CD4-positive, alpha-beta memory T cell (primary cell): Measurements from ENCODE around the gene RAB1A. TPM values are rescaled to one million over a fixed set of nuclear protein-coding genes. Genes with fewer than 3 reads are reported as not detected.

Experiments
- CTCF ChIA-PET: fragments of 350-600 bp; sonication (Branson Sonifier 250); formaldehyde crosslinking; loops from one replicate; lab custom pipeline; 2021; ENCODE audit warnings: inconsistent platforms; ENCODE audit not compliant: partially characterized antibody; lab: Charles Lee
- POLR2A ChIA-PET: fragments of 350-600 bp; sonication (Branson Sonifier 250); formaldehyde crosslinking; loops from one replicate; lab custom pipeline; 2021; ENCODE audit not compliant: partially characterized antibody; lab: Charles Lee
- DNase-seq, 5 donors: peaks; one replicate each; pipeline versions ENCODE4 v3.0.0 to v3.0.0-alpha.2; 2020 to 2022; ENCODE audit warnings: mixed read lengths in 1 of 5
- H3K27ac ChIP-seq: one replicate; pipeline ENCODE4 v1.7.0; 2013; ENCODE audit warnings: low read depth, low read length
- H3K27me3 ChIP-seq: 2 replicates; pipeline ENCODE4 v1.7.0; 2013; ENCODE audit warnings: mild to moderate bottlenecking, low read length, moderate library complexity; ENCODE audit not compliant: insufficient read depth
- H3K36me3 ChIP-seq: 2 replicates; pipeline ENCODE4 v1.7.0; 2013; ENCODE audit warnings: mild to moderate bottlenecking, low read length, moderate library complexity; ENCODE audit not compliant: insufficient read depth
- H3K4me1 ChIP-seq: 2 replicates; pipeline ENCODE4 v1.7.0; 2013; ENCODE audit warnings: mild to moderate bottlenecking, low read length, moderate library complexity; ENCODE audit not compliant: insufficient read depth
- H3K4me3 ChIP-seq, 2 donors: one replicate each; pipeline ENCODE4 v1.7.0; 2013; ENCODE audit warnings: low read length in 2 of 2, mild to moderate bottlenecking in 1 of 2
- H3K9me3 ChIP-seq, 2 donors: one replicate each; pipeline ENCODE4 v1.7.0; 2013; ENCODE audit warnings: low read length in 2 of 2, control low read depth in 1 of 2; ENCODE audit not compliant: control insufficient read depth in 1 of 2
- H3K27ac Mint-ChIP-seq, 7 donors: one replicate each; pipeline ENCODE4 v1.8.0; 2020 to 2021; ENCODE audit warnings: mixed read lengths in 7 of 7, mild to moderate bottlenecking in 6 of 7, inconsistent platforms in 3 of 7, moderate library complexity in 3 of 7
- H3K27me3 Mint-ChIP-seq, 2 donors: one replicate each; pipeline ENCODE4 v1.8.0; 2020 to 2021; ENCODE audit warnings: mixed read lengths in 2 of 2
- H3K36me3 Mint-ChIP-seq, 2 donors: one replicate each; pipeline ENCODE4 v1.8.0; 2020 to 2021; ENCODE audit warnings: mixed read lengths in 2 of 2, inconsistent platforms in 1 of 2, mild to moderate bottlenecking in 1 of 2
- H3K4me1 Mint-ChIP-seq, 4 donors: one replicate each; pipeline ENCODE4 v1.8.0; 2020 to 2021; ENCODE audit warnings: mixed read lengths in 4 of 4, mild to moderate bottlenecking in 1 of 4
- H3K4me3 Mint-ChIP-seq, 8 donors: one replicate each; pipeline ENCODE4 v1.8.0; 2020 to 2021; ENCODE audit warnings: mixed read lengths in 8 of 8, mild to moderate bottlenecking in 7 of 8, moderate library complexity in 6 of 8, inconsistent platforms in 3 of 8
- H3K9me3 Mint-ChIP-seq, 8 donors: one replicate each; pipeline ENCODE4 v1.8.0; 2020 to 2021; ENCODE audit warnings: mixed read lengths in 8 of 8, mild to moderate bottlenecking in 5 of 8, inconsistent platforms in 3 of 8, moderate library complexity in 1 of 8
- intact Hi-C: fragments of 100-400 bp; cut with micrococcal nuclease; formaldehyde crosslinking; loops from one replicate; pipeline ENCODE4 v1.15.1; 2023
- polyA plus RNA-seq, 2 donors: library from polyadenylated mRNA; unstranded; fragments of 300-500 nt; fragmentation: Illumina TruSeq; gene quantifications; one replicate each; pipeline ENCODE4 v1.2.3, GENCODE V29; 2021
- total RNA-seq, 2 experiments: library from RNA; stranded (reverse); gene quantifications; one replicate each; pipeline ENCODE4 v1.2.3, GENCODE V29; 2021

RAB1A gene
- total and polyA plus RNA-seq, 4 experiments from 2014 or later: 53.2 to 81.6 (median 55.9) TPM

- no peaks in the 10 kb centered on the region for H3K9me3 Mint-ChIP-seq
- H3K36me3 ChIP-seq: no peaks in the 10 kb centered on the region
- peak overlapping the region; percentile 67 for H3K27ac ChIP-seq
- H3K4me3 ChIP-seq: peak overlapping the region; percentile 83 to 92
- peak overlapping the region; percentile 85 to 96 (median 91) for H3K27ac Mint-ChIP-seq
- peak; percentile 81 to 87 (median 86) for DNase-seq
- H3K27me3 ChIP-seq: no peaks in the 10 kb centered on the region
- intact Hi-C loops: loop anchor here (2.0 to 10.0 kb wide), 7 partner anchors 17 to 1217 kb away; partner anchors contain the start of genes ACTR2 and UGP2
- ChIA-PET CTCF (interaction anchor here (0.7 to 7.8 kb wide), 8 partner anchors 8 to 404 kb away, joined by 3 to 65 read pairs (median 4); partner anchors contain the start of genes RAB1A and SERTAD2), POLR2A (interaction anchor here (0.6 to 6.1 kb wide), 17 partner anchors 9 to 1216 kb away, joined by 3 to 85 read pairs (median 9); partner anchors contain the start of genes ACTR2, AFTPH, RAB1A and SERTAD2)
- no peaks in the 10 kb centered on the region for H3K27me3 Mint-ChIP-seq
- peak overlapping the region; percentile 85 to 95 (median 90) for H3K4me3 Mint-ChIP-seq
- H3K36me3 Mint-ChIP-seq: peaks cover 0 to 13% of the 10 kb centered on the region in 2 donors
- peaks cover 37 to 83% (median 47%) of the 10 kb centered on the region in 4 donors for H3K4me1 Mint-ChIP-seq
- peaks cover 74% of the 10 kb centered on the region for H3K4me1 ChIP-seq
- H3K9me3 ChIP-seq: no peaks in the 10 kb centered on the region
These were observed 72.4 kb downstream of the RAB1A start for GRCh38 chr2:65057391-65058052.

- peaks cover 0 to 13% of the 10 kb centered on the region in 2 donors for H3K36me3 Mint-ChIP-seq
- POLR2A ChIA-PET: interaction anchor here (0.6 to 6.1 kb wide), 19 partner anchors 8 to 1216 kb away, joined by 3 to 85 read pairs (median 6); partner anchors contain the start of genes ACTR2, AFTPH, RAB1A and SERTAD2
- CTCF ChIA-PET: interaction anchor here (0.7 to 7.8 kb wide), 4 partner anchors 12 to 112 kb away, joined by 3 to 65 read pairs (median 5); partner anchors contain the start of gene RAB1A
- H3K36me3 ChIP-seq: no peaks in the 10 kb centered on the region
- no peaks in the 10 kb centered on the region for H3K27me3 Mint-ChIP-seq
- no peaks in the 10 kb centered on the region for H3K27me3 ChIP-seq
- peak overlapping the region; percentile 67 for H3K27ac ChIP-seq
- no peak for DNase-seq
- H3K27ac Mint-ChIP-seq: peak overlapping the region; percentile 85 to 96 (median 91)
- no peaks in the 10 kb centered on the region for H3K9me3 Mint-ChIP-seq
- no peaks in the 10 kb centered on the region for H3K9me3 ChIP-seq
- intact Hi-C loops: loop anchor here (2.0 to 10.0 kb wide), 7 partner anchors 16 to 1216 kb away; partner anchors contain the start of genes ACTR2 and UGP2
- peak overlapping the region; percentile 85 to 95 (median 90) for H3K4me3 Mint-ChIP-seq
- H3K4me1 ChIP-seq: peaks cover 76% of the 10 kb centered on the region
- H3K4me3 ChIP-seq: peak overlapping the region; percentile 83 to 92
- H3K4me1 Mint-ChIP-seq: peaks cover 37 to 83% (median 47%) of the 10 kb centered on the region in 4 donors
These were observed 72.9 kb downstream of the RAB1A start for GRCh38 chr2:65057054-65057375.

- Histone ChIP-seq H3K4me3 (peak within 1 kb of the TSS; percentile 83 to 92), H3K9me3 (no peaks in the 10 kb centered on the region), H3K27ac (peak within 1 kb of the TSS; percentile 67), H3K4me1 (peaks cover 73% of the 10 kb centered on the region), H3K27me3 (no peaks in the 10 kb centered on the region), H3K36me3 (no peaks in the 10 kb centered on the region)
- Mint-ChIP-seq H3K27ac (peak within 1 kb of the TSS; percentile 94 to 98 (median 97)), H3K27me3 (no peaks in the 10 kb centered on the region), H3K36me3 (peaks cover 0 to 13% of the 10 kb centered on the region in 2 donors), H3K4me1 (peaks cover 35 to 77% (median 46%) of the 10 kb centered on the region in 4 donors), H3K9me3 (no peaks in the 10 kb centered on the region), H3K4me3 (peak within 1 kb of the TSS; percentile 90 to 98 (median 97))
- intact Hi-C loops: loop anchor here (1.0 to 10.0 kb wide), 9 partner anchors 16 to 1216 kb away; partner anchors contain the start of genes ACTR2, RAB1A, SLC1A4 and UGP2
- ChIA-PET POLR2A (interaction anchor here (0.5 to 6.1 kb wide), 29 partner anchors 7 to 1215 kb away, joined by 3 to 85 read pairs (median 4); partner anchors contain the start of genes ACTR2, AFTPH, RAB1A and SERTAD2), CTCF (interaction anchor here (0.9 to 7.8 kb wide), 14 partner anchors 13 to 728 kb away, joined by 3 to 65 read pairs (median 5); partner anchors contain the start of gene RAB1A)
- DNase-seq: peak; percentile 94 to 97 (median 95)
These were observed 73.5 kb downstream of the RAB1A start, which contains the start of gene CEP68 for GRCh38 chr2:65056215-65057053. Gene CEP68, plus strand, starts transcription at chr2:65056416. Its CDS starts 13,029 bp downstream, at chr2:65069445.

- peaks cover 68% of the 10 kb centered on the region for H3K4me1 ChIP-seq
- no peaks in the 10 kb centered on the region for H3K9me3 Mint-ChIP-seq
- CTCF ChIA-PET: interaction anchor here (0.7 to 7.8 kb wide), 17 partner anchors 14 to 727 kb away, joined by 3 to 65 read pairs (median 5); partner anchors contain the start of gene RAB1A
These were observed 74.3 kb downstream of the RAB1A start for GRCh38 chr2:65055422-65056214.

GRCh38 chr2:65054749-65055421 lies 75.0 kb downstream of the RAB1A start:
- H3K9me3 Mint-ChIP-seq: no peaks in the 10 kb centered on the region
- ChIA-PET POLR2A (interaction anchor here (1.0 to 6.1 kb wide), 11 partner anchors 13 to 531 kb away, joined by 3 to 85 read pairs (median 11); partner anchors contain the start of genes ACTR2, AFTPH and RAB1A), CTCF (interaction anchor here (0.6 to 7.8 kb wide), 15 partner anchors 13 to 726 kb away, joined by 3 to 65 read pairs (median 5); partner anchors contain the start of gene RAB1A)
- peak overlapping the region; percentile 90 to 98 (median 97) for H3K4me3 Mint-ChIP-seq
- no peaks in the 10 kb centered on the region for H3K9me3 ChIP-seq
- H3K36me3 Mint-ChIP-seq: peaks cover 0 to 13% of the 10 kb centered on the region in 2 donors
- H3K4me1 ChIP-seq: peaks cover 63% of the 10 kb centered on the region
- intact Hi-C loops: loop anchor here (5.0 to 10.0 kb wide), 3 partner anchors 288 to 728 kb away; no protein-coding TSS in a partner anchor
- DNase-seq: no peak
- no peaks in the 10 kb centered on the region for H3K27me3 ChIP-seq
- H3K27ac ChIP-seq: peak overlapping the region; percentile 67
- peak overlapping the region in 4 of 7 donors; percentile 94 to 97 (median 97) for H3K27ac Mint-ChIP-seq
- H3K4me3 ChIP-seq: peak overlapping the region in 1 of 2 donors; percentile 83
- no peaks in the 10 kb centered on the region for H3K27me3 Mint-ChIP-seq
- H3K4me1 Mint-ChIP-seq: peaks cover 35 to 66% (median 46%) of the 10 kb centered on the region in 4 donors
- no peaks in the 10 kb centered on the region for H3K36me3 ChIP-seq

More at GRCh38 chr2:65055422-65056214, 74.3 kb downstream of the RAB1A start:
- no peaks in the 10 kb centered on the region for H3K36me3 ChIP-seq
- intact Hi-C loops: loop anchor here (1.0 to 10.0 kb wide), 9 partner anchors 15 to 1215 kb away; partner anchors contain the start of genes ACTR2, RAB1A, SLC1A4 and UGP2
- H3K4me3 Mint-ChIP-seq: peak overlapping the region; percentile 90 to 98 (median 97)
- H3K4me3 ChIP-seq: peak overlapping the region; percentile 48 to 83
- H3K27me3 Mint-ChIP-seq: no peaks in the 10 kb centered on the region
- H3K9me3 ChIP-seq: no peaks in the 10 kb centered on the region
- peak overlapping the region; percentile 94 to 98 (median 97) for H3K27ac Mint-ChIP-seq
- peak overlapping the region; percentile 67 for H3K27ac ChIP-seq
- peaks cover 0 to 13% of the 10 kb centered on the region in 2 donors for H3K36me3 Mint-ChIP-seq
- peak in 1 of 5 donors; percentile 82 for DNase-seq
- POLR2A ChIA-PET: interaction anchor here (0.5 to 6.1 kb wide), 24 partner anchors 8 to 1215 kb away, joined by 3 to 85 read pairs (median 4); partner anchors contain the start of genes ACTR2, AFTPH, RAB1A and SERTAD2
- no peaks in the 10 kb centered on the region for H3K27me3 ChIP-seq
- peaks cover 35 to 73% (median 46%) of the 10 kb centered on the region in 4 donors for H3K4me1 Mint-ChIP-seq
